Measurements from ENCODE around the gene EIF5AL1. TPM values are rescaled to one million over a fixed set of nuclear protein-coding genes. Genes with fewer than 3 reads are reported as not detected.
"Not testable (repeated sequence)": the region's sequence is repeated elsewhere in the genome, so short reads cannot be mapped to it uniquely, and the experiment has no call there.

The EIF5AL1 gene
- 3.5 TPM for polyA plus RNA-seq (2013, experiment 1 of 4)
- 3.0 TPM for polyA plus RNA-seq (2013, experiment 2 of 4)
- polyA plus RNA-seq (2013, experiment 3 of 4): 2.5 TPM
- polyA plus RNA-seq (2013, experiment 4 of 4): 2.6 TPM

GRCh38 chr10:79511891-79512583 is at the start of gene EIF5AL1:
Gene EIF5AL1 (plus strand): TSS chr10:79512533. CDS start chr10:79512650, 117 bp downstream.
- not testable (repeated sequence) for H3K4me1 ChIP-seq (ENCODE audit: control insufficient read depth, insufficient read depth, low read length); H3K9me3 ChIP-seq (ENCODE audit: control insufficient read depth, low read length); H3K27ac ChIP-seq (ENCODE audit: insufficient read depth, low read depth, low read length, poor library complexity, severe bottlenecking); H3K4me3 ChIP-seq (ENCODE audit: insufficient read depth, low read depth, low read length); H3K27me3 ChIP-seq (ENCODE audit: control insufficient read depth, insufficient read depth, low read length, poor library complexity, severe bottlenecking); H3K36me3 ChIP-seq (ENCODE audit: control insufficient read depth, insufficient read depth, low read length)
- WGBS, 2 experiments: 73 to 92% methylated on average over 2 to 4 of the region's 17 CpGs

- no peaks in the 10 kb centered on the region for H3K36me3 ChIP-seq (ENCODE audit: control insufficient read depth, insufficient read depth, low read length)
- H3K27me3 ChIP-seq (ENCODE audit: control insufficient read depth, insufficient read depth, low read length, poor library complexity, severe bottlenecking): peaks cover 10% of the 10 kb centered on the region
- no peaks in the 10 kb centered on the region for H3K4me1 ChIP-seq (ENCODE audit: control insufficient read depth, insufficient read depth, low read length)
- H3K27ac ChIP-seq (ENCODE audit: insufficient read depth, low read depth, low read length, poor library complexity, severe bottlenecking): no peak overlapping the region
- no peaks in the 10 kb centered on the region for H3K9me3 ChIP-seq (ENCODE audit: control insufficient read depth, low read length)
- 90 to 91% methylated on average over 10 of the region's 10 CpGs for WGBS, 2 experiments
- H3K4me3 ChIP-seq (ENCODE audit: insufficient read depth, low read depth, low read length): no peak overlapping the region
These were observed 48.5 kb upstream of the EIF5AL1 start for GRCh38 chr10:79463578-79464496.

- Histone ChIP-seq H3K4me1 (ENCODE audit: control insufficient read depth, insufficient read depth, low read length) (no peaks in the 10 kb centered on the region), H3K27ac (ENCODE audit: insufficient read depth, low read depth, low read length, poor library complexity, severe bottlenecking) (no peak overlapping the region), H3K36me3 (ENCODE audit: control insufficient read depth, insufficient read depth, low read length) (no peaks in the 10 kb centered on the region), H3K4me3 (ENCODE audit: insufficient read depth, low read depth, low read length) (no peak overlapping the region), H3K27me3 (ENCODE audit: control insufficient read depth, insufficient read depth, low read length, poor library complexity, severe bottlenecking) (peaks cover 4% of the 10 kb centered on the region), H3K9me3 (ENCODE audit: control insufficient read depth, low read length) (no peaks in the 10 kb centered on the region)
- 89 to 94% methylated on average over 3 of the region's 3 CpGs for WGBS, 2 experiments
These were observed 47.0 kb upstream of the EIF5AL1 start for GRCh38 chr10:79465341-79465740.

GRCh38 chr10:79468015-79468560 is 44.2 kb upstream of the EIF5AL1 start:
- Histone ChIP-seq H3K36me3 (ENCODE audit: control insufficient read depth, insufficient read depth, low read length) (no peaks in the 10 kb centered on the region), H3K27ac (ENCODE audit: insufficient read depth, low read depth, low read length, poor library complexity, severe bottlenecking) (no peak overlapping the region)
- WGBS, 2 experiments: 81 to 90% methylated on average over 3 of the region's 3 CpGs

GRCh38 chr10:79468841-79469585 is 43.3 kb upstream of the EIF5AL1 start:
- H3K27me3 ChIP-seq (ENCODE audit: control insufficient read depth, insufficient read depth, low read length, poor library complexity, severe bottlenecking): no peaks in the 10 kb centered on the region
- WGBS, 2 experiments: 89 to 92% methylated on average over 6 of the region's 6 CpGs

More at GRCh38 chr10:79468015-79468560, 44.2 kb upstream of the EIF5AL1 start:
- no peaks in the 10 kb centered on the region for H3K4me1 ChIP-seq (ENCODE audit: control insufficient read depth, insufficient read depth, low read length)
- no peaks in the 10 kb centered on the region for H3K9me3 ChIP-seq (ENCODE audit: control insufficient read depth, low read length)
- no peak overlapping the region for H3K4me3 ChIP-seq (ENCODE audit: insufficient read depth, low read depth, low read length)
- H3K27me3 ChIP-seq (ENCODE audit: control insufficient read depth, insufficient read depth, low read length, poor library complexity, severe bottlenecking): no peaks in the 10 kb centered on the region

GRCh38 chr10:79470096-79470495 is 42.2 kb upstream of the EIF5AL1 start:
- Histone ChIP-seq H3K9me3 (ENCODE audit: control insufficient read depth, low read length) (no peaks in the 10 kb centered on the region), H3K4me3 (ENCODE audit: insufficient read depth, low read depth, low read length) (no peak overlapping the region), H3K36me3 (ENCODE audit: control insufficient read depth, insufficient read depth, low read length) (no peaks in the 10 kb centered on the region), H3K4me1 (ENCODE audit: control insufficient read depth, insufficient read depth, low read length) (no peaks in the 10 kb centered on the region), H3K27me3 (ENCODE audit: control insufficient read depth, insufficient read depth, low read length, poor library complexity, severe bottlenecking) (no peaks in the 10 kb centered on the region), H3K27ac (ENCODE audit: insufficient read depth, low read depth, low read length, poor library complexity, severe bottlenecking) (no peak overlapping the region)
- WGBS, 2 experiments: 91 to 94% methylated on average over 8 of the region's 8 CpGs

More at GRCh38 chr10:79468841-79469585, 43.3 kb upstream of the EIF5AL1 start:
- H3K36me3 ChIP-seq (ENCODE audit: control insufficient read depth, insufficient read depth, low read length): no peaks in the 10 kb centered on the region
- no peaks in the 10 kb centered on the region for H3K9me3 ChIP-seq (ENCODE audit: control insufficient read depth, low read length)
- no peaks in the 10 kb centered on the region for H3K4me1 ChIP-seq (ENCODE audit: control insufficient read depth, insufficient read depth, low read length)
- no peak overlapping the region for H3K4me3 ChIP-seq (ENCODE audit: insufficient read depth, low read depth, low read length)
- H3K27ac ChIP-seq (ENCODE audit: insufficient read depth, low read depth, low read length, poor library complexity, severe bottlenecking): no peak overlapping the region

- Histone ChIP-seq H3K9me3 (ENCODE audit: control insufficient read depth, low read length) (no peaks in the 10 kb centered on the region), H3K4me1 (ENCODE audit: control insufficient read depth, insufficient read depth, low read length) (no peaks in the 10 kb centered on the region), H3K4me3 (ENCODE audit: insufficient read depth, low read depth, low read length) (no peak overlapping the region), H3K27me3 (ENCODE audit: control insufficient read depth, insufficient read depth, low read length, poor library complexity, severe bottlenecking) (no peaks in the 10 kb centered on the region), H3K27ac (ENCODE audit: insufficient read depth, low read depth, low read length, poor library complexity, severe bottlenecking) (no peak overlapping the region), H3K36me3 (ENCODE audit: control insufficient read depth, insufficient read depth, low read length) (no peaks in the 10 kb centered on the region)
- WGBS, 2 experiments: 91 to 92% methylated on average over 4 of the region's 4 CpGs
These were observed 40.6 kb upstream of the EIF5AL1 start for GRCh38 chr10:79471776-79472175.

GRCh38 chr10:79472449-79472848 is 39.9 kb upstream of the EIF5AL1 start:
- no peak overlapping the region for H3K27ac ChIP-seq (ENCODE audit: insufficient read depth, low read depth, low read length, poor library complexity, severe bottlenecking)
- H3K9me3 ChIP-seq (ENCODE audit: control insufficient read depth, low read length): no peaks in the 10 kb centered on the region
- H3K4me1 ChIP-seq (ENCODE audit: control insufficient read depth, insufficient read depth, low read length): no peaks in the 10 kb centered on the region
- H3K36me3 ChIP-seq (ENCODE audit: control insufficient read depth, insufficient read depth, low read length): no peaks in the 10 kb centered on the region
- 89 to 91% methylated on average over 7 of the region's 7 CpGs for WGBS, 2 experiments
- no peak overlapping the region for H3K4me3 ChIP-seq (ENCODE audit: insufficient read depth, low read depth, low read length)
- H3K27me3 ChIP-seq (ENCODE audit: control insufficient read depth, insufficient read depth, low read length, poor library complexity, severe bottlenecking): no peaks in the 10 kb centered on the region

- H3K9me3 ChIP-seq (ENCODE audit: control insufficient read depth, low read length): no peaks in the 10 kb centered on the region
- 85 to 88% methylated on average over 5 of the region's 5 CpGs for WGBS, 2 experiments
- H3K27me3 ChIP-seq (ENCODE audit: control insufficient read depth, insufficient read depth, low read length, poor library complexity, severe bottlenecking): no peaks in the 10 kb centered on the region
- no peak overlapping the region for H3K27ac ChIP-seq (ENCODE audit: insufficient read depth, low read depth, low read length, poor library complexity, severe bottlenecking)
- H3K36me3 ChIP-seq (ENCODE audit: control insufficient read depth, insufficient read depth, low read length): no peaks in the 10 kb centered on the region
- no peak overlapping the region for H3K4me3 ChIP-seq (ENCODE audit: insufficient read depth, low read depth, low read length)
- no peaks in the 10 kb centered on the region for H3K4me1 ChIP-seq (ENCODE audit: control insufficient read depth, insufficient read depth, low read length)
These were observed 39.4 kb upstream of the EIF5AL1 start for GRCh38 chr10:79472951-79473350.

Data from ectodermal cell (in vitro differentiated cells).